HG03039 (cell line): Measurements from ENCODE around the gene RBPJL.
"Not testable (repeated sequence)": the region's sequence is repeated elsewhere in the genome, so short reads cannot be mapped to it uniquely, and the experiment has no call there.

Source experiments
- ATAC-seq: cut with Tn5 transposase; IDR thresholded peaks from one replicate; pipeline ENCODE4 v1.9.1; 2021; ENCODE audit warnings: mild to moderate bottlenecking, moderate library complexity; ENCODE audit not compliant: unreplicated experiment

Gene RBPJL

GRCh38 chr20:45341579-45341938 is 34.9 kb downstream of the RBPJL start:
- ATAC-seq = no peak

GRCh38 chr20:45341939-45342854 is 35.6 kb downstream of the RBPJL start:
- ATAC-seq = no peak

DNA sequence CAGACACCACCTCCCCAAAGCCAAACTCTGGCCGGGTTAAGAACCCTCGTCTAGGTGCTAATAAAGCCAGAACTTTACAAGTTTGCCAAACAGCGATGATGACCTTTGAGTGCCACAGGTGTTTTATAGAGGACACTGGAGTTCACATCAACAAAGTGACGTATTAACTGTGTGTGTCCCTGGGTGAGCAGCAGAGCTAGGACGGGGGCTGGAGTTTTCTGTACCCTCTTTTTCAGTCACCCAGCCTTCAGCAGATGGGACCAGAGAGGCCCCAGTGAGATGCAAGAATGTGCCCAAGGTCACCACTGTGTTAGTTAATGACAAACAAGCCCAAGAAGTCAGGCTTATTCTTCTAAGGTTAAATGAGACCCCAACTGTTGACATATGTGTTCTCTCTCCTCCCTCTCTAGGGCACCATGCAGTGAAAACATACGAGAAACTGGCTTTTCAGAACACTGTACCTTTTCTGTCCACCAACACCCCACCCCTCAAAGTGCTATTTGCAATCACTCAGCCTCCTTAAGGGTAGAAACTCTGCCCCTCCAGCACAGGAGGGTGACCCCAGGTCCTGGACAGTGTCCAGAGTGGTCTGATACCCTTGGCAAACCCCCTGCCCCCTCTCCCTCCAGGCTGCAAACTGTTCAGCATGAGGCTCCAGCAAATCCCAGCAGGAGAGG is 36.4 kb downstream of the RBPJL start:
- ATAC-seq = no peak

- no peak for ATAC-seq
Observed at GRCh38 chr20:45343532-45344167, 37.0 kb downstream of the RBPJL start.

DNA sequence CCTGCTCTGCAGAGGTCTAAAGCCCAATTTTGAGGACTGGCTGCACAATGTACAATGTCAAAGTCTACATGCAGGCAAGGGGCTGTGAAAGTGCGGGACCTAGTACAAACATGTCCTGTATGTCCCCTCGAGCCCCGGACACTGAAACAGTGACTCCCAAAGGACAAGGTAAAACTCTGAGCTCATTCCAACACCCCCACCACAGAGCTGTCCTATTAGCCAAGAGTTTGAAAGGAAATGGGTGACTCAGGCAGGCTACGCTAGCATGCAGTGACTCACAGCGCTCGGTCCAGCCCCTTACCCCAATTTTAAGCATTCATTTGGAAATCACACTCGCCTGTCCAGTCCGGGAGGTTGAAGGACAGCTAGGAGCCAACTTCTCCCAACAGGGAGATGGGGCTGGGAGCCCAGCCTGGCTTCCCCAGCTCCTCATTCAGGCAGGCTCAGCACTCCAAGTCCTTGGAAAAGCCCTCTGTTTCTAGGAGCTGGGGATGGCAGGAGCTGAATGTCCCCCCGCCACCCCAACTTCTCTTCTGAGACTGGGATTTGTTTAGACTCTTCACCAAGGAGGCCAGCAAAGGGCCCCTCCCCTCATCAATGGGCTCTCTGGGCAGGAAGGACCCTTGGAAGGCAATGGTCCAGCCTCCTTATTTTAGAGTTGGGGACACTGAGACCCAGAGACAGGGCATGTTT is 37.7 kb downstream of the RBPJL start:
- ATAC-seq = no peak

DNA sequence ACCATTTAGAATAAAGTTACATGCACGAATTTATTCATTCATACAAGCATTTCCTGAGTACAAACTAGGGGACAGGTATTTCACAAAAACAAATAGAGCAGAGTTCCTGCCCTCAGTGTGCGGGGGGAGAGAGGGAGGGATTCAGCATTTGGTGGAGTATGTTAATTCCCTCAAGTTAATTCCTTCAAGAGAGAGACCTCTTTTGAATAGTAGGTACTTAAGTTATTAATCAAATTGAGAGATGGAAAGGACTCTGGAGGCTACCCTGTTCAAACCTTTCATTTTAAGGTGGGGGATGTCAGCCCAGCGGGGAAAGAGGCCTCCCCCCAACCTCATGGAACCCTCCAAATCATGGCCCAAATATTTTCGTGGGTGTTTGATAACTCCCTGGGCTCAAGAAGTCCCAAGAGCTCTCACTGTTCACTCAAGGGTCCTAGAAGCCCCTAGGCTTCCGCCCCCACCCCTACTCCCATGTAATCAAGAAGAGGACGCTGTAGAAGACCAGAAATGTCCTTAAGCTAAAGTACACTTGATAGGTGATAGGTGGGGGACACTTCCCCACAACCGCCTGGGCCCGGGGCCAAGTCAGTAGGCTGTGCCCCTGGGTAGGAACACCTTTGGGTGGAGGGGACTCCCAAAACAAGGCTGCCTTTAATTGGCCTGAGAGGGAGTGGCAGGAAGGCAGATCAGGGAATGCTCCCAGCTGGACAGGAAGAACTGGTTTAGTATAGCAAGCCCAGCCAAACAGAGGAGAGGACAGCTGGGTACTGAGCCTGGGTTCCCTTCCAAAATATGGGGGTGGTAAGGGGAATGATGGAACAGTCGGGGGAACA is 38.7 kb downstream of the RBPJL start:
- no peak for ATAC-seq

- no peak for ATAC-seq
Observed at GRCh38 chr20:45346291-45346718, 39.7 kb downstream of the RBPJL start.

GRCh38 chr20:45346851-45347250 is 40.2 kb downstream of the RBPJL start:
- ATAC-seq = no peak

GRCh38 chr20:45347297-45347935 is 40.8 kb downstream of the RBPJL start:
- no peak for ATAC-seq

GRCh38 chr20:45347936-45348778 is 41.5 kb downstream of the RBPJL start, which contains the start of gene SDC4:
Gene SDC4 (minus strand): TSS chr20:45348424. CDS start chr20:45348384, 40 bp downstream.
- ATAC-seq = no peak

- no peak for ATAC-seq
Observed at GRCh38 chr20:45350217-45350616, 43.6 kb downstream of the RBPJL start.

DNA sequence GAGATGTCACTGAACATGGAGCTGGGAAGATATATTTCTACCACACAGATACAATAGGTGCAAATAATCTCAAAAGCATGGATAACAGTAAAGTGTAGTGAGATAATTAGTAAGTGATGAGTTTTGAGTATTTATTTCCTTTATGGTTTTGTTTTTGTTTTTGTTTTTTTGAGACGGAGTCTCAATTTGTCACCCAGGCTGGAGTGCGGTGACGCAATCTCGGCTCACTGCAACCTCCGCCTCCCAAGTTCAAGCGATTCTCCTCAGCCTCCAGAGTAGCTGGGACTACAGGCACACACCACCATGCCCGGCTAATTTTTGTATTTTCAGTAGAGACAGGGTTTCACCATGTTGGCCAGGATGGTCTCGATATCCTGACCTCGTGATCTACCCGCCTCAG is 44.2 kb downstream of the RBPJL start:
- ATAC-seq = not testable (repeated sequence)

DNA sequence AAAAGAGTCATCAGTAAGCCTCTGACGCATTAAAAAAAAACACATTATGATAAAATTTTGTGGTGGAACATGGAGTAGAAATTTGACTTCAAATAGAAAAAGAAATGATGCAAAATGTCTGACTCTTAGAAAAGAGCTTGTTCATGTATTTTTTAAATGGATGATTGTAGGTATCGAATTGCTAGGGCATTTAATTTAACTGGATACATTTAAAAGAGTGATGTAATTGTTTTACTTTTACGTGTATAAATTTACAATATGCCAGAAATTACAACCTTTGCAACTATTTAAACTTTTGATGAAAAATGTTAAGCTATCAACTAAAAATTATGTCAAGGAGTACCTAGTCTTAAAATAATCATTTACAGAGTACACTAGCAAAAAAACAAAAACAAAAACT is 46.1 kb downstream of the RBPJL start:
- no peak for ATAC-seq

GRCh38 chr20:45353746-45354145 is 47.1 kb downstream of the RBPJL start:
- ATAC-seq = no peak

GRCh38 chr20:45354423-45355208 is 48.0 kb downstream of the RBPJL start:
- ATAC-seq = no peak

DNA sequence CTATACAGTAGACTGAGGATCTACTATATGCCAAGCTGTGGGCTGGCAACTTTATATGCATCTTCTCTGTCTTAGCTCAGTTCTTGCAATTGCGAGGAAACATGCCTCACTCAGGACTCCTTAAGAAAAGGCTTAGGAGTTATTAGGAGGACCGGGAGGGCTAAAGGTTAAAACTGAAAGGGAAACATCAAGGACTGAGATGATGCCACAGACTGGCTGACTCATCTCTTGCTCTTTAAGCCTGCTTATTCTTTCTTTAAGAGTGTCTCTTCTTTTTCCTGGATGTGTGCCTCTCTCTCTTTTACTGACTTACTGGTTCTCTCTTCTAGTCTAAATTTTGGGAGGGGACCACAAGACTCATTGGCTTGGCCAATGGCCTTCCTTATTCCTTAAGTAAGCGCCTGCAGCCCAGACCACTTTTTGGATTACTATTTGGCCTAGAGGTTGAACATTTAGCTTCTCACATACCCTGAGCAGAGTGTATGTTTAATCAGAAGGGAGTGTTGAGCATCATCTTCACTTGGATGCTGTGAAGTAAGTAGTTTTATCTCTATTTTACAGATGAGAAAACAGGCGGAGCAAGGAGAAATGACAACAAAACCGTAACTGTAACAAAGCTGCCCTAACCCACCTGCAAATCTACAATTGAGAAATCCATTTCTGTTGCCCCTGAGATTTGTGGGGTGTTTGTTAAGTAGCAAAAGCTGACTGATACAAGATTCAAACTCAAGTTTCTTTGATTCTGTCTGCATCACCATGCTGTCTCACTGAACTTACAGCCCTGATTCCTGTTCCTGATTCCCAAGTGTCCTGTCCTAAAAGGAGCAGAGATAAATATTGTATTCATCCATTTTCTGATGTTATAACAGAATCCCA is 48.8 kb downstream of the RBPJL start:
- no peak for ATAC-seq
